HepG2 (cell line): Measurements from ENCODE around the gene YBX2. TPM values are rescaled to one million over a fixed set of nuclear protein-coding genes. Genes with fewer than 3 reads are reported as not detected.

Experiments
- ATAC-seq: fragments of 200-7000 bp; cut with Tn5 transposase; 3 replicates; pipeline ENCODE4 v1.9.1; 2020; ENCODE audit warnings: mild to moderate bottlenecking, moderate library complexity
- BruUV-seq: library from RNA; stranded (reverse); fragments of 400-500 nt; replicated peaks from 2 replicates; lab custom pipeline; 2021; lab: Mats Ljungman, UMichigan
- CTCF ChIA-PET: fragments of 300-600 bp; formaldehyde crosslinking; extraction: SDS; loops from one replicate; lab custom pipeline; 2021; ENCODE audit warnings: low total read pairs, inconsistent platforms, low intra/inter-chr PET ratio; lab: Yijun Ruan, JAX
- POLR2A ChIA-PET: fragments of 350-600 bp; sonication (Branson Sonifier 250); formaldehyde crosslinking; loops from one replicate; lab custom pipeline; 2020; ENCODE audit warnings: antibody characterized with exemption, inconsistent platforms; lab: Yijun Ruan, JAX
- DNase-seq: peaks from one replicate; pipeline ENCODE4 v3.0.0-alpha.2; 2015; ENCODE audit warnings: low spot score
- FAIRE-seq: peaks from 3 replicates; lab custom pipeline; 2011; peaks lifted over from hg19 to GRCh38; lab: Jason Lieb, UNC
- H2AFZ ChIP-seq: one replicate; pipeline ENCODE4 v1.6.1; 2011; ENCODE audit warnings: low read length, inconsistent platforms
- H3K27ac ChIP-seq: fragments of 300-600 bp; 3 replicates; pipeline ENCODE4 v1.8.0; 2011; ENCODE audit warnings: mixed run types, mild to moderate bottlenecking, mixed read lengths, low read length, inconsistent platforms; ENCODE audit not compliant: insufficient read depth; ENCODE audit errors: extremely low read length
- H3K27me3 ChIP-seq, 2 experiments: fragments of 200-600 bp in 1 of 2; 2 replicates in 1 of 2; 3 replicates in 1 of 2; pipeline versions ENCODE4 v1.6.0 to v1.8.0; 2011; ENCODE audit warnings: low read length in 2 of 2, mild to moderate bottlenecking in 2 of 2, moderate library complexity in 2 of 2, inconsistent platforms in 1 of 2; ENCODE audit not compliant: insufficient read depth in 2 of 2, control insufficient read depth in 1 of 2
- H3K36me3 ChIP-seq, 2 experiments: fragments of 200-600 bp in 1 of 2; replicated peaks in 1 of 2; 2 replicates in 1 of 2; 3 replicates in 1 of 2; pipeline versions ENCODE4 v1.5.1 to v1.8.0; 2011; ENCODE audit warnings: low read length in 2 of 2, inconsistent platforms in 1 of 2; ENCODE audit not compliant: insufficient read depth in 2 of 2, control insufficient read depth in 1 of 2
- H3K4me1 ChIP-seq: 2 replicates; pipeline ENCODE4 v1.5.1; 2012; ENCODE audit warnings: low read length, inconsistent platforms; ENCODE audit not compliant: insufficient read depth
- H3K4me2 ChIP-seq: 2 replicates; pipeline ENCODE4 v1.6.0; 2011; ENCODE audit warnings: low read depth, low read length, inconsistent platforms
- H3K4me3 ChIP-seq, 3 experiments: fragments of 200-600 bp in 1 of 3; sonication (generic), shearing (Covaris generic) in 1 of 3; replicated peaks in 1 of 3; 2 replicates each; pipeline ENCODE4 v1.5.1; 2011 to 2016; ENCODE audit warnings: low read length in 3 of 3, inconsistent platforms in 2 of 3, low read depth in 2 of 3, mild to moderate bottlenecking in 2 of 3, control low read depth in 1 of 3, mixed read lengths in 1 of 3; ENCODE audit not compliant: insufficient read depth in 1 of 3
- H3K79me2 ChIP-seq: one replicate; pipeline ENCODE4 v1.6.1; 2011; ENCODE audit warnings: low read length, inconsistent platforms; ENCODE audit not compliant: insufficient read depth
- H3K9ac ChIP-seq: 2 replicates; pipeline ENCODE4 v1.6.0; 2011; ENCODE audit warnings: mild to moderate bottlenecking, low read depth, low read length, inconsistent platforms; ENCODE audit not compliant: insufficient read depth
- H3K9me3 ChIP-seq: 2 replicates; pipeline ENCODE4 v1.5.1; 2012; ENCODE audit warnings: mild to moderate bottlenecking, low read length
- H4K20me1 ChIP-seq: 2 replicates; pipeline ENCODE4 v1.6.0; 2011; ENCODE audit warnings: inconsistent platforms, mild to moderate bottlenecking, low read length, moderate library complexity; ENCODE audit not compliant: insufficient read depth
- HNRNPLL ChIP-seq: fragments of 200-400 bp; formaldehyde crosslinking; IDR thresholded peaks from 2 replicates; pipeline ENCODE4 v1.6.1; 2017; ENCODE audit warnings: mild to moderate bottlenecking, low read depth, low read length; ENCODE audit not compliant: poor library complexity, severe bottlenecking
- ISX ChIP-seq: sonication (generic); formaldehyde crosslinking; conservative IDR thresholded peaks from 2 replicates; pipeline ENCODE4 v1.5.0; 2020; ENCODE audit warnings: missing genetic modification reagents
- PATZ1 ChIP-seq: sonication (generic); formaldehyde crosslinking; IDR thresholded peaks from 2 replicates; pipeline ENCODE4 v1.4.0; 2020; ENCODE audit warnings: missing genetic modification reagents
- POLR2A ChIP-seq, 2 experiments: IDR thresholded peaks; 2 replicates each; pipeline ENCODE4 v1.6.1; 2011; ENCODE audit warnings: low read depth in 2 of 2, low read length in 2 of 2, mild to moderate bottlenecking in 1 of 2, moderate library complexity in 1 of 2; ENCODE audit not compliant: insufficient read depth in 1 of 2
- RXRA ChIP-seq: sonication (generic); formaldehyde crosslinking; IDR thresholded peaks from 2 replicates; pipeline ENCODE4 v1.5.1; 2020; ENCODE audit warnings: missing genetic modification reagents
- RXRB ChIP-seq: IDR thresholded peaks from 2 replicates; pipeline ENCODE4 v1.6.1; 2016; ENCODE audit warnings: borderline replicate concordance, missing genetic modification reagents, missing compliant biosample characterization
- SAP130 ChIP-seq: IDR thresholded peaks from 2 replicates; pipeline ENCODE4 v1.6.1; 2016; ENCODE audit warnings: low read depth
- SOX13 ChIP-seq, 3 experiments: fragments of 450-650 bp in 1 of 3; sonication (generic) in 1 of 3; formaldehyde crosslinking in 1 of 3; IDR thresholded peaks in 2 of 3; conservative IDR thresholded peaks in 1 of 3; 2 replicates each; pipeline versions ENCODE4 v1.5.0 to v1.6.1; 2016 to 2020; ENCODE audit warnings: antibody characterized with exemption in 1 of 3, mild to moderate bottlenecking in 1 of 3, missing compliant biosample characterization in 1 of 3, missing genetic modification reagents in 1 of 3, moderate library complexity in 1 of 3
- SP5 ChIP-seq: IDR thresholded peaks from 2 replicates; pipeline ENCODE4 v1.6.1; 2016; ENCODE audit warnings: low read depth, borderline replicate concordance
- THRA ChIP-seq: sonication (generic); formaldehyde crosslinking; IDR thresholded peaks from 2 replicates; pipeline ENCODE4 v1.4.0; 2020; ENCODE audit warnings: missing genetic modification reagents, borderline replicate concordance
- ZNF383 ChIP-seq: sonication (generic); formaldehyde crosslinking; IDR thresholded peaks from 2 replicates; pipeline ENCODE4 v1.4.0; 2020; ENCODE audit warnings: missing genetic modification reagents, mild to moderate bottlenecking, borderline replicate concordance
- ZNF543 ChIP-seq: sonication (generic); formaldehyde crosslinking; IDR thresholded peaks from 2 replicates; pipeline ENCODE4 v1.4.0; 2020; ENCODE audit warnings: mild to moderate bottlenecking, missing genetic modification reagents
- ZZZ3 ChIP-seq: sonication (generic); formaldehyde crosslinking; IDR thresholded peaks from 2 replicates; pipeline ENCODE4 v1.4.0; 2020; ENCODE audit warnings: missing genetic modification reagents, mild to moderate bottlenecking, borderline replicate concordance
- WGBS: methylation state at CpG from one replicate; pipeline ENCODE4 v1.1.6; 2017; ENCODE audit warnings: low lambda C conversion rate; 5-methylcytosine and 5-hydroxymethylcytosine counted together
- in situ Hi-C: cut with HindIII; loops from 2 replicates; pipeline ENCODE4 v1.10.0; 2017; ENCODE audit warnings: low pct_unique_long_range_greater_than_20kb; ENCODE audit not compliant: extremely low pct_ligation_motif_present
- intact Hi-C: fragments of 100-400 bp; cut with micrococcal nuclease; formaldehyde crosslinking; loops from one replicate; pipeline ENCODE4 v1.10.0; 2022; ENCODE audit not compliant: unreplicated experiment
- polyA plus RNA-seq, 8 experiments: library from polyadenylated mRNA; depleted of rRNA in 3 of 8; stranded (reverse) in 7 of 8; unstranded in 1 of 8; fragments of >200 nt; fragmentation: Illumina TruSeq in 4 of 8; extraction: Trizol in 4 of 8; gene quantifications; 2 replicates each; pipeline versions ENCODE4 v1.2.1 to v1.2.3, GENCODE V29; 2011 to 2016; ENCODE audit warnings: low read depth in 4 of 8, missing spikeins in 1 of 8, mixed read lengths in 1 of 8; ENCODE audit not compliant: insufficient read depth in 1 of 8
- total RNA-seq, 5 experiments: library from RNA; depleted of rRNA; stranded (reverse); fragments of >200 nt; fragmentation: Illumina TruSeq; extraction: Trizol; gene quantifications; 2 replicates each; pipeline ENCODE4 v1.2.3, GENCODE V29; 2016; ENCODE audit warnings: low read depth in 1 of 5

The YBX2 gene
- total and polyA plus RNA-seq, 2 of the 13 experiments (the other 11 are each of a cell fraction or from before 2014, with no cell fraction given), result 0.12 to 0.22 TPM

- no peaks in the 10 kb centered on the region for H3K9me3 ChIP-seq
- intact Hi-C loops (no loop called here), in situ Hi-C loops (no loop called here)
- peak; percentile 49 for DNase-seq
- peak; percentile 52 for ATAC-seq
- no TSS peak for BruUV-seq
- no peak overlapping the region for H3K27ac ChIP-seq
- H4K20me1 ChIP-seq, result no peaks in the 10 kb centered on the region
- peaks cover 0 to 11% of the 10 kb centered on the region in 2 experiments; a peak in 2 of 5 replicates for H3K27me3 ChIP-seq
- ChIA-PET CTCF (no interaction called here), POLR2A (interaction anchor here (0.5 to 3.7 kb wide), 6 partner anchors 12 to 248 kb away, joined by 3 to 35 read pairs (median 4); partner anchors contain the start of genes DVL2, GABARAP and SLC2A4)
- peak overlapping the region in 2 of 3 experiments; percentile 15 to 53; a peak in 4 of 6 replicates for H3K4me3 ChIP-seq
- TF ChIP-seq SAP130 (CRISPR knock-in tag) (peak; percentile 35; the same call in 1 of the 2 replicates), THRA (peak; percentile 91; the same call in 1 of the 2 replicates), ZNF543 (CRISPR knock-in tag) (0 out of 2 replicates have a peak, but pooled peaks have one; percentile 40), SP5 (peak; percentile 58; the same call in 1 of the 2 replicates), RXRB (peak; percentile 78), ISX (no peak), ZNF383 (CRISPR knock-in tag) (no peak), ZZZ3 (no peak), HNRNPLL (peak; percentile 33), POLR2A (IDR thresholded peaks at IDR 0.05; ENCODE audit: insufficient read depth in 1 of 2, low read depth in 2 of 2, low read length in 2 of 2) (no peak), SOX13 (IDR thresholded peaks at IDR 0.05) (no peak), SOX13 (CRISPR knock-in tag; conservative IDR thresholded peaks at IDR 0.05 in 1 of 2, IDR thresholded peaks at IDR 0.05 in 1 of 2) (0 out of 4 replicates have a peak, but pooled peaks of 1 of the 2 experiments have one; percentile 14), RXRA (CRISPR knock-in tag) (peak; percentile 95), PATZ1 (CRISPR knock-in tag) (peak; percentile 57; the same call in 1 of the 2 replicates)
- peaks cover 41% of the 10 kb centered on the region for H3K4me1 ChIP-seq
- 0 out of 2 replicates have a peak overlapping the region, but pooled peaks have one; percentile 34 for H3K9ac ChIP-seq
- no peaks in the 10 kb centered on the region for H3K79me2 ChIP-seq
- H3K4me2 ChIP-seq, result peak overlapping the region; percentile 75
- H3K36me3 ChIP-seq, result no peaks in the 10 kb centered on the region
- 79% methylated on average over 42 of the region's 75 CpGs for WGBS
- no peak overlapping the region for H2AFZ ChIP-seq
- FAIRE-seq, result peak; percentile 30
Observed at GRCh38 chr17:7293816-7294613, 424 bp downstream of the YBX2 start.
